Kidney (tissue), 14 donors: ENCODE measurements around the gene TNKS1BP1. TPM values are rescaled to one million over a fixed set of nuclear protein-coding genes. Genes with fewer than 3 reads are reported as not detected.
"Not testable (repeated sequence)": the region's sequence is repeated elsewhere in the genome, so short reads cannot be mapped to it uniquely, and the experiment has no call there.

ENCODE experiments used
- DNase-seq, 5 donors: peaks; one replicate each; pipeline ENCODE4 v3.0.0-alpha.2; 2013 to 2020
- FAIRE-seq: peaks from 2 replicates; lab custom pipeline; 2012; peaks lifted over from hg19 to GRCh38; lab: Jason Lieb, UNC
- H3K27ac ChIP-seq, 2 donors: one replicate each; pipeline ENCODE4 v1.7.0; 2013; ENCODE audit warnings: low read depth in 2 of 2, low read length in 2 of 2, inconsistent platforms in 1 of 2
- H3K27me3 ChIP-seq: one replicate; pipeline ENCODE4 v1.7.1; 2013; ENCODE audit warnings: low read length, inconsistent platforms; ENCODE audit not compliant: control insufficient read depth, insufficient read depth
- H3K36me3 ChIP-seq, 3 donors: one replicate each; pipeline versions ENCODE4 v1.7.0 to v1.7.1; 2013; ENCODE audit warnings: low read length in 3 of 3, control low read depth in 1 of 3, inconsistent platforms in 1 of 3; ENCODE audit not compliant: insufficient read depth in 3 of 3, control insufficient read depth in 2 of 3
- H3K4me1 ChIP-seq, 3 donors: one replicate each; pipeline versions ENCODE4 v1.7.0 to v1.7.1; 2013; ENCODE audit warnings: low read length in 3 of 3, inconsistent platforms in 1 of 3, low read depth in 1 of 3; ENCODE audit not compliant: control insufficient read depth in 2 of 3, insufficient read depth in 2 of 3
- H3K4me3 ChIP-seq, 3 donors: one replicate each; pipeline versions ENCODE4 v1.7.0 to v1.8.1; 2013; ENCODE audit warnings: low read length in 3 of 3, control low read depth in 1 of 3, inconsistent platforms in 1 of 3
- H3K9ac ChIP-seq, 3 donors: one replicate each; pipeline versions ENCODE4 v1.7.0 to v1.7.1; 2013; ENCODE audit warnings: low read length in 3 of 3, control low read depth in 1 of 3, inconsistent platforms in 1 of 3
- H3K9me3 ChIP-seq, 3 donors: one replicate each; pipeline versions ENCODE4 v1.7.0 to v1.7.1; 2013; ENCODE audit warnings: low read length in 3 of 3, control low read depth in 1 of 3, inconsistent platforms in 1 of 3; ENCODE audit not compliant: control insufficient read depth in 2 of 3, insufficient read depth in 1 of 3
- intact Hi-C: fragments of 100-400 bp; cut with DNase I; formaldehyde crosslinking; loops from one replicate; pipeline ENCODE4 v1.11.1; 2022
- polyA plus RNA-seq: library from polyadenylated mRNA; stranded (reverse); fragments of 350-450 nt; fragmentation: Illumina TruSeq; extraction: RNeasy Lipid Tissue Mini Kit (QIAGEN cat#74804); gene quantifications from one replicate; pipeline ENCODE4 v1.2.3, GENCODE V29; 2014; ENCODE audit warnings: low read depth, low replicate concordance; ENCODE audit not compliant: insufficient read depth
- total RNA-seq: library from RNA; stranded (reverse); fragmentation: NEBNext Ultra II Directional; extraction: Animal tissue kit (Norgen Biotek cat#: 25700); gene quantifications from one replicate; pipeline ENCODE4 v1.2.1, GENCODE V29; 2021
- TF ChIP-seq, protein P1 (sequence below): IDR thresholded peaks from 3 replicates; pipeline ENCODE4 v1.5.1; 2012; ENCODE audit warnings: mild to moderate bottlenecking, moderate library complexity, borderline replicate concordance; ENCODE audit not compliant: insufficient read depth; ENCODE audit errors: extremely low read depth
- donor health status: control.
- donor health status: control.
- donor health status: control.
- donor health status: control.
- donor health status: control.
- donor health status: DM: yes; HTN: yes; CAD: no.
- donor health status: Normal renal cell carcinoma (clear cell type).

Gene TNKS1BP1
- total and polyA plus RNA-seq, 2 donors from 2014 or later = 53.3 to 206 TPM

DNA sequence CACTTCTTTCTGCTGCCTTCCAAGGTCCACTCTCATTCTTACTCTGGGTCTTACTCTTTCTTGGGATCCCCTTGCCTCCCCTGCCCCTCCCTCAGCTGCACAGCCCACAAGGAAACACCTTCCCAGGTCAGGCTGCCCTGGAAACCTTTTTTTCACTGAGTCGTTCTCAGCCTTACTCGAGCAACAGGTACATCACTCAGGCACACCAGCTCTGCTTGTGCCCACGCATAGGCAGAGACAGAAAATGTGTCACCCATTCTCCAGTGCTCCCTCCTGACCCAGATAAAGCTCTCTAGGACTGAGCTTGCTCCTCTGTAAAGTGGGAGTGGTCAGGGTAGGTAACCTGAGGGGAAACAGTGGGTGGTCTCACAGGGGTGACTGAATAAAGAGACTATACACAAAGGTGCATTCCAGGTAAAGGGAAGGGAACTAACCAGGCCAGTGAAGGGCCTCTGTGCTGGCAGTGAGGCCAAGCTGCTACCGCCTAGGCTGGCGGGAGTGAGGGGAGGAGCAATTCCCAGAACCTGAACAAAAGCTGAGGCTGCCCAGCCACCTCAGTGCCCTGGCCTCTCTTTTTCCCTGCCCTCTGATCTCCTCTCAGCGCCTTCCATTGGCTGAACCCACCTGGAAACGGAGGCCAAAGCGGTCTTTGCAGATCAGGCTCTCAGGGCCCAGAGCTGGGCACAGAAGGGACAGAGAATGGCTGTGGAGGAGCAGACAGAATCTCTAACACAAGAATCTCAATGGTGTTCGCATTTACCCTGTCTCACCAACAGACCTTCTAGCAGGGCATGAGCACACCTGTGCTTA is 40.3 kb upstream of the TNKS1BP1 start:
- DNase-seq (no peak), FAIRE-seq (no peak)

DNA sequence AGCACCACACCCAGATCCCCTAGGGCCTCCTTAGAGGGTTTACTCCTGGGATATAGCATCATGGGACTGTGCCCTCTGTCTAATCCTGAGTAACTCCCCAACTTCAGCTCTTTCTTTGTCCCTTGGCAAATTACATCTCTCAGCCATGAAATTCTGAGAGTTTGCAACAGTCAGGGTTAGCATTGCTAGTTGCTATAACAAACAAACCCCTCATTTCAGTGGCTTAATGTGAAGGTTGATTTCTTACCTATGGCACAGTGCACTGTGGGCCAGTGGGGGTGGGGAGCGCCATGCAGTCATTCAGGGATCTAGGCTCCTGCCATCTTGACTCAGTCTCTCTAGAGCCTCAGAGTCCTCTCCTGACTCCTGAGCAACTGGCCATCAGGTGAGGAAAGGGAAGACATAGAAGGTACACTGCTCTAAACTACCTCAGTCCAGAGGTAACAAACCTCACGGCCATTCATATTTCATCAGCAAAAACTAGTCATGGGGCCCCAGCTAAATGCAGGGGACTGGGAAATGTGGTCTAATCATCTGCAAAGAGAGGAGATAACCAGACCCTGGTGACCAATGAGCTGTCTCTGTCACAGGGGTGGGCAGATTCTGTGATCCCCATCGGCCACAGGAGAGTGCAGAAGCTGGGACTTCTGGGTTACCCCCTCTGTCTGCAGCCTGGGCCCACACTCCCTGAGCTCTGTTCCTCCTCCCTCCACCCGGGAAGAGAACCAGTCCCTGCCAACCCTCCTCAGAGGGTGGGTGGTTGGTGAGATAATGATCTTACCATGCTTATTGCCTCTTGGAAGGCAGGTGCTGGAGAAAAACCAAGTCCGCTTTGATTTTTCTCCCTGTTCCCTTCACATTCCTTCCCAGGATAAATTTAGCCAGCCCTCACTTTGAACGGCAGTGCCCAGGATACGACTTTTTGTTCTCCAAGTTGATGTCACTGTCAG is 38.7 kb upstream of the TNKS1BP1 start:
- Histone ChIP-seq H3K27me3 (no peaks in the 10 kb centered on the region), H3K9ac (no peak overlapping the region), H3K36me3 (no peaks in the 10 kb centered on the region), H3K27ac (no peak overlapping the region), H3K4me3 (no peak overlapping the region), H3K4me1 (no peaks in the 10 kb centered on the region), H3K9me3 (no peaks in the 10 kb centered on the region)
- FAIRE-seq = no peak
- no peak for DNase-seq
- intact Hi-C loops = no loop called here
- TF ChIP-seq, protein P1, sequence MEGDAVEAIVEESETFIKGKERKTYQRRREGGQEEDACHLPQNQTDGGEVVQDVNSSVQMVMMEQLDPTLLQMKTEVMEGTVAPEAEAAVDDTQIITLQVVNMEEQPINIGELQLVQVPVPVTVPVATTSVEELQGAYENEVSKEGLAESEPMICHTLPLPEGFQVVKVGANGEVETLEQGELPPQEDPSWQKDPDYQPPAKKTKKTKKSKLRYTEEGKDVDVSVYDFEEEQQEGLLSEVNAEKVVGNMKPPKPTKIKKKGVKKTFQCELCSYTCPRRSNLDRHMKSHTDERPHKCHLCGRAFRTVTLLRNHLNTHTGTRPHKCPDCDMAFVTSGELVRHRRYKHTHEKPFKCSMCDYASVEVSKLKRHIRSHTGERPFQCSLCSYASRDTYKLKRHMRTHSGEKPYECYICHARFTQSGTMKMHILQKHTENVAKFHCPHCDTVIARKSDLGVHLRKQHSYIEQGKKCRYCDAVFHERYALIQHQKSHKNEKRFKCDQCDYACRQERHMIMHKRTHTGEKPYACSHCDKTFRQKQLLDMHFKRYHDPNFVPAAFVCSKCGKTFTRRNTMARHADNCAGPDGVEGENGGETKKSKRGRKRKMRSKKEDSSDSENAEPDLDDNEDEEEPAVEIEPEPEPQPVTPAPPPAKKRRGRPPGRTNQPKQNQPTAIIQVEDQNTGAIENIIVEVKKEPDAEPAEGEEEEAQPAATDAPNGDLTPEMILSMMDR = no peak

More for the DNA sequence above, 40.3 kb upstream of the TNKS1BP1 start:
- Histone ChIP-seq H3K27ac (no peak overlapping the region), H3K9ac (no peak overlapping the region), H3K4me3 (no peak overlapping the region), H3K36me3 (no peaks in the 10 kb centered on the region), H3K27me3 (no peaks in the 10 kb centered on the region), H3K4me1 (no peaks in the 10 kb centered on the region), H3K9me3 (no peaks in the 10 kb centered on the region)
- TF ChIP-seq, protein P1 = no peak
- intact Hi-C loops = no loop called here

DNA sequence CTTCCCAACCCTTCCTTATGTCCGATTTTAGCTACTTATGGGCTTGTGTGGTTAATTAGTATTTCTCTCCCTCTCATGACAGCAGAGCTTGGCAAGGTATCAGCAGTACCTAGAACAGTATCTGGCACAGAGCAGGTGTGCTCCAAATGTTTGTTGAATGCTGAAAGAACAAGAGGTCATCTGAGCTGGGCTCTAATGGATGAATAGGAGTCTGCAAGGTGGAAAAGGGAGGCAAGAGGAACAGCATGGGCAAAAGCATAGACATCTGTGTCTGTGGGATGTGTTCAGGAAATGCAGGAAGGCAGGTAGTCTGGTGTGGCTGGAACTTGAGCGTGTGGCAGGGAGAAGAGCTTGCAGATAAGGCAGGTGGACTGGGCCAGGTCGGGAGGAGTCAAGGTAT is 37.2 kb upstream of the TNKS1BP1 start:
- Histone ChIP-seq H3K9ac (no peak overlapping the region), H3K4me1 (no peaks in the 10 kb centered on the region), H3K9me3 (no peaks in the 10 kb centered on the region), H3K4me3 (no peak overlapping the region), H3K36me3 (no peaks in the 10 kb centered on the region), H3K27ac (no peak overlapping the region), H3K27me3 (no peaks in the 10 kb centered on the region)
- FAIRE-seq (no peak), DNase-seq (no peak)
- TF ChIP-seq, protein P1 = no peak
- intact Hi-C loops = no loop called here

DNA sequence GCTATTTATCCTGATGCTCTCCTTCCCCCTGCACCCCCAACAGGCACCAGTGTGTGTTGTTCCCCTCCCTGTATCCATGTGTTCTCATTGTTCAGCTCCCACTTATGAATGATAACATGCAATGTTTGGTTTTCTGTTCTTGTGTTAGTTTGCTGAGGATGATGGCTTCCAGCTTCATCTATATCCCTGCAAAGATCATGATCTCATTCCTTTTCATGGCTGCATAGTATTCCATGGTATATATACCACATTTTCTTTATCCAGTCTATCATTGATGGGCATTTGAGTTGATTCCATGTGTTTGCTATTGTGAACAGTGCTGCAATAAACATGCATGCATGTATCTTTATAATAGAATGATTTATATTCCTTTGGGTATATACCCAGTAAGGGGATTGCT is 36.7 kb upstream of the TNKS1BP1 start:
- H3K4me3 ChIP-seq, H3K36me3 ChIP-seq, H3K9me3 ChIP-seq, H3K27me3 ChIP-seq, FAIRE-seq, DNase-seq, H3K9ac ChIP-seq, intact Hi-C loops, H3K4me1 ChIP-seq, H3K27ac ChIP-seq: not testable (repeated sequence)
